Prostate gland (tissue), 2 donors: ENCODE data around the gene UPF2. TPM values are rescaled to one million over a fixed set of nuclear protein-coding genes. Genes with fewer than 3 reads are reported as not detected.

ENCODE experiments used
- DNase-seq: peaks from one replicate; pipeline ENCODE4 v3.0.0-alpha.2; 2019; ENCODE audit warnings: low spot score
- H3K27ac ChIP-seq, 2 donors: fragments of 200-600 bp; sonication (generic); 2 replicates each; pipeline ENCODE4 v1.5.1; 2017 to 2019
- H3K27me3 ChIP-seq: fragments of 200-600 bp; sonication (generic); replicated peaks from 2 replicates; pipeline ENCODE4 v1.5.1; 2019; ENCODE audit not compliant: insufficient read depth
- H3K36me3 ChIP-seq, 2 donors: fragments of 200-600 bp; sonication (generic); 1 replicate in 1 of 2; 2 replicates in 1 of 2; pipeline versions ENCODE4 v1.5.1 to v1.8.1; 2017 to 2019
- H3K4me1 ChIP-seq: fragments of 200-600 bp; sonication (generic); replicated peaks from 2 replicates; pipeline ENCODE4 v1.5.1; 2019
- H3K4me3 ChIP-seq, 2 donors: fragments of 200-600 bp; sonication (generic); 2 replicates each; pipeline ENCODE4 v1.5.1; 2017 to 2019
- H3K9me3 ChIP-seq: fragments of 200-600 bp; sonication (generic); 2 replicates; pipeline ENCODE4 v1.5.1; 2017
- CTCF ChIP-seq, 4 experiments: fragments of 200-600 bp in 2 of 4; fragments of 450-650 bp in 2 of 4; sonication (generic) in 2 of 4; IDR thresholded peaks; 1 replicate in 3 of 4; 2 replicates in 1 of 4; pipeline ENCODE4 v1.5.1; 2016 to 2019; ENCODE audit warnings: antibody characterized with exemption in 4 of 4, mild to moderate bottlenecking in 2 of 4, moderate library complexity in 2 of 4
- POLR2A ChIP-seq: fragments of 450-650 bp; IDR thresholded peaks from one replicate; pipeline ENCODE4 v1.6.1; 2016; ENCODE audit warnings: antibody characterized with exemption, mild to moderate bottlenecking
- POLR2AphosphoS5 ChIP-seq: sonication (generic); formaldehyde crosslinking; IDR thresholded peaks from one replicate; pipeline ENCODE4 v1.6.1; 2017; ENCODE audit warnings: antibody characterized with exemption
- WGBS: methylation state at CpG from one replicate; pipeline ENCODE4 v1.1.5; 2018; 5-methylcytosine and 5-hydroxymethylcytosine counted together
- intact Hi-C: fragments of 100-400 bp; cut with DNase I; formaldehyde crosslinking; loops from one replicate; pipeline ENCODE4 v1.14.2; 2022
- total RNA-seq, 2 donors: library from RNA; depleted of rRNA; stranded (reverse); fragments of >200 nt; gene quantifications; one replicate each; pipeline ENCODE4 v1.1.0, GENCODE V29; 2016

The UPF2 gene
- total RNA-seq, 2 donors from 2014 or later = 21.4 to 31.7 TPM

- TF ChIP-seq POLR2A = no peak
- TF ChIP-seq CTCF (IDR thresholded peaks at IDR 0.05) = no peak
- no peak for TF ChIP-seq POLR2AphosphoS5
- DNase-seq = no peak
- H3K4me1 ChIP-seq = no peaks in the 10 kb centered on the region
- intact Hi-C loops = no loop called here
- 50% methylated on average over 10 of the region's 10 CpGs for WGBS
- no peaks in the 10 kb centered on the region for H3K36me3 ChIP-seq
- H3K27ac ChIP-seq = no peak overlapping the region
- H3K9me3 ChIP-seq = no peaks in the 10 kb centered on the region
- H3K27me3 ChIP-seq = no peaks in the 10 kb centered on the region
- H3K4me3 ChIP-seq = no peak overlapping the region
Measured at GRCh38 chr10:11909618-11910017, 133.0 kb downstream of the UPF2 start.

- WGBS = 98% methylated on average over 11 of the region's 11 CpGs
- TF ChIP-seq CTCF (IDR thresholded peaks at IDR 0.05) = no peak
- TF ChIP-seq POLR2A = no peak
- no peak for TF ChIP-seq POLR2AphosphoS5
- Histone ChIP-seq H3K27ac (no peak overlapping the region), H3K36me3 (no peaks in the 10 kb centered on the region), H3K9me3 (no peaks in the 10 kb centered on the region), H3K4me1 (no peaks in the 10 kb centered on the region), H3K27me3 (no peaks in the 10 kb centered on the region), H3K4me3 (no peak overlapping the region)
- DNase-seq = no peak
- intact Hi-C loops = no loop called here
Measured at GRCh38 chr10:11908991-11909390, 133.6 kb downstream of the UPF2 start.

GRCh38 chr10:11908536-11908935 is 134.1 kb downstream of the UPF2 start:
- Histone ChIP-seq H3K36me3 (no peaks in the 10 kb centered on the region), H3K27me3 (no peaks in the 10 kb centered on the region), H3K4me3 (no peak overlapping the region), H3K4me1 (no peaks in the 10 kb centered on the region), H3K9me3 (no peaks in the 10 kb centered on the region), H3K27ac (no peak overlapping the region)
- intact Hi-C loops = no loop called here
- 87% methylated on average over 10 of the region's 10 CpGs for WGBS
- TF ChIP-seq POLR2AphosphoS5 (no peak), CTCF (IDR thresholded peaks at IDR 0.05) (no peak), POLR2A (no peak)
- no peak for DNase-seq

GRCh38 chr10:11907914-11908313 is 134.7 kb downstream of the UPF2 start:
- DNase-seq = no peak
- H3K9me3 ChIP-seq = no peaks in the 10 kb centered on the region

GRCh38 chr10:11906714-11907113 is 135.9 kb downstream of the UPF2 start:
- DNase-seq = no peak
- no peaks in the 10 kb centered on the region for H3K4me1 ChIP-seq
- TF ChIP-seq POLR2AphosphoS5 = no peak
- no peak for TF ChIP-seq CTCF (IDR thresholded peaks at IDR 0.05)
- TF ChIP-seq POLR2A = no peak
- intact Hi-C loops = no loop called here
- H3K27me3 ChIP-seq = no peaks in the 10 kb centered on the region
- no peaks in the 10 kb centered on the region for H3K9me3 ChIP-seq
- H3K27ac ChIP-seq = no peak overlapping the region
- H3K36me3 ChIP-seq = no peaks in the 10 kb centered on the region
- no peak overlapping the region for H3K4me3 ChIP-seq
- 67% methylated on average over 8 of the region's 8 CpGs for WGBS

More at GRCh38 chr10:11907914-11908313, 134.7 kb downstream of the UPF2 start:
- intact Hi-C loops = no loop called here
- 93% methylated on average over 15 of the region's 18 CpGs for WGBS
- H3K4me1 ChIP-seq = no peaks in the 10 kb centered on the region
- no peak overlapping the region for H3K4me3 ChIP-seq
- H3K27me3 ChIP-seq = no peaks in the 10 kb centered on the region
- H3K36me3 ChIP-seq = no peaks in the 10 kb centered on the region
- no peak overlapping the region for H3K27ac ChIP-seq
- TF ChIP-seq POLR2A = no peak
